Stimulated activated CD4-positive, alpha-beta T cell treated with anti-CD3 and anti-CD28 coated beads, TNF-alpha, amount 100 ng/mL, for 48 hours (primary cell): ENCODE results near the gene RASA3.
"Not testable (repeated sequence)": the region's sequence is repeated elsewhere in the genome, so short reads cannot be mapped to it uniquely, and the experiment has no call there.

ENCODE experiments used
- DNase-seq, 3 donors: peaks; one replicate each; pipeline ENCODE4 v3.0.0-alpha.2; 2020; ENCODE audit warnings: low read depth in 3 of 3

RASA3 gene

GRCh38 chr13:114127473-114128347 is 4.7 kb downstream of the RASA3 start:
- no peak for DNase-seq

GRCh38 chr13:114126789-114127472 is 5.5 kb downstream of the RASA3 start:
- no peak for DNase-seq

GRCh38 chr13:114126086-114126485 is 6.3 kb downstream of the RASA3 start:
- not testable (repeated sequence) for DNase-seq

GRCh38 chr13:114125589-114125988 is 6.8 kb downstream of the RASA3 start:
- DNase-seq = no peak

GRCh38 chr13:114124921-114125320 is 7.5 kb downstream of the RASA3 start:
- peak in 2 of 3 donors; percentile 68 to 74 for DNase-seq

- DNase-seq = no peak
Measured at GRCh38 chr13:114124431-114124830, 8.0 kb downstream of the RASA3 start.

- DNase-seq = no peak
Measured at GRCh38 chr13:114123876-114124275, 8.5 kb downstream of the RASA3 start.

- DNase-seq = no peak
Measured at GRCh38 chr13:114123448-114123847, 9.0 kb downstream of the RASA3 start.

- DNase-seq = no peak
Measured at GRCh38 chr13:114122591-114123211, 9.7 kb downstream of the RASA3 start.

- no peak for DNase-seq
Measured at GRCh38 chr13:114122127-114122511, 10.3 kb downstream of the RASA3 start.

- DNase-seq = no peak
Measured at GRCh38 chr13:114121496-114122126, 10.8 kb downstream of the RASA3 start.

GRCh38 chr13:114121031-114121430 is 11.4 kb downstream of the RASA3 start:
- no peak for DNase-seq

GRCh38 chr13:114120591-114121011 is 11.8 kb downstream of the RASA3 start:
- DNase-seq = no peak

- no peak for DNase-seq
Measured at GRCh38 chr13:114119196-114119595, 13.2 kb downstream of the RASA3 start.

- no peak for DNase-seq
Measured at GRCh38 chr13:114118511-114119123, 13.8 kb downstream of the RASA3 start.

GRCh38 chr13:114118086-114118485 is 14.3 kb downstream of the RASA3 start:
- DNase-seq = no peak

GRCh38 chr13:114117341-114117874 is 15.0 kb downstream of the RASA3 start:
- not testable (repeated sequence) for DNase-seq

- no peak for DNase-seq
Measured at GRCh38 chr13:114116734-114117133, 15.7 kb downstream of the RASA3 start.

- DNase-seq = no peak
Measured at GRCh38 chr13:114115796-114116195, 16.6 kb downstream of the RASA3 start.

- DNase-seq = no peak
Measured at GRCh38 chr13:114115191-114115671, 17.2 kb downstream of the RASA3 start.

GRCh38 chr13:114114666-114115065 is 17.8 kb downstream of the RASA3 start:
- not testable (repeated sequence) for DNase-seq
